Panc1 (cell line): ENCODE data around the gene ATXN7L3. TPM values are rescaled to one million over a fixed set of nuclear protein-coding genes. Genes with fewer than 3 reads are reported as not detected.

Source experiments
- ATAC-seq: fragments of 200-7000 bp; cut with Tn5 transposase; 2 replicates; pipeline ENCODE4 v1.9.1; 2020; ENCODE audit warnings: mild to moderate bottlenecking, moderate library complexity
- BruUV-seq: library from RNA; stranded (reverse); fragments of 400-500 nt; replicated peaks from 2 replicates; lab custom pipeline; 2021; lab: Mats Ljungman, UMichigan
- CTCF ChIA-PET: fragments of 300-600 bp; sonication (Branson Sonifier 250); formaldehyde crosslinking; loops from one replicate; lab custom pipeline; 2022; ENCODE audit warnings: antibody characterized with exemption; lab: Charles Lee
- POLR2A ChIA-PET: fragments of 300-600 bp; sonication (Branson Sonifier 250); formaldehyde crosslinking; loops from one replicate; lab custom pipeline; 2022; ENCODE audit warnings: antibody characterized with exemption; lab: Charles Lee
- DNase-seq: peaks from one replicate; pipeline ENCODE4 v3.0.0-alpha.2; 2010; ENCODE audit warnings: low read depth, low spot score
- H3K27ac ChIP-seq: 2 replicates; pipeline ENCODE4 v1.5.1; 2011; ENCODE audit warnings: mild to moderate bottlenecking, low read length, inconsistent platforms
- H3K27me3 ChIP-seq: fragments of 200-500 bp; sonication (Bioruptor generic); 2 replicates; pipeline ENCODE4 v1.6.0; 2014; ENCODE audit warnings: low read length, inconsistent platforms; ENCODE audit not compliant: control insufficient read depth, insufficient read depth
- H3K36me3 ChIP-seq: fragments of 200-500 bp; sonication (Bioruptor generic); 2 replicates; pipeline ENCODE4 v1.5.1; 2014; ENCODE audit warnings: inconsistent platforms, mild to moderate bottlenecking, low read length, moderate library complexity; ENCODE audit not compliant: control insufficient read depth, insufficient read depth
- H3K4me1 ChIP-seq: 2 replicates; pipeline ENCODE4 v1.5.1; 2011; ENCODE audit warnings: inconsistent platforms, mild to moderate bottlenecking, low read length, moderate library complexity; ENCODE audit not compliant: control insufficient read depth, insufficient read depth
- H3K4me3 ChIP-seq, 2 experiments: 2 replicates each; pipeline ENCODE4 v1.5.1; 2011 to 2012; ENCODE audit warnings: low read depth in 2 of 2, low read length in 2 of 2, mild to moderate bottlenecking in 2 of 2, inconsistent platforms in 1 of 2, moderate library complexity in 1 of 2
- H3K9me3 ChIP-seq: fragments of 200-500 bp; sonication (Bioruptor generic); 2 replicates; pipeline ENCODE4 v1.5.1; 2014; ENCODE audit warnings: low read depth, mild to moderate bottlenecking, inconsistent platforms, low read length, moderate library complexity; ENCODE audit not compliant: control insufficient read depth, insufficient read depth
- CTCF ChIP-seq: fragments of 450-650 bp; IDR thresholded peaks from 2 replicates; pipeline ENCODE4 v1.5.1; 2017; ENCODE audit warnings: mild to moderate bottlenecking
- POLR2AphosphoS5 ChIP-seq: IDR thresholded peaks from 2 replicates; pipeline ENCODE4 v1.6.1; 2012; ENCODE audit warnings: mild to moderate bottlenecking, low read depth, low read length, moderate library complexity
- SIN3A ChIP-seq: IDR thresholded peaks from 2 replicates; pipeline ENCODE4 v1.6.1; 2012; ENCODE audit warnings: low read depth, mild to moderate bottlenecking, low read length, moderate library complexity, borderline replicate concordance; ENCODE audit not compliant: insufficient read depth
- TCF7L2 ChIP-seq: IDR thresholded peaks from 2 replicates; pipeline ENCODE4 v1.6.1; 2011; ENCODE audit warnings: mild to moderate bottlenecking, low read depth, low read length, inconsistent platforms
- in situ Hi-C: cut with HindIII; loops from 2 replicates; pipeline ENCODE4 v1.10.0; 2016; ENCODE audit warnings: low sequenced_read_pairs, low pct_unique_long_range_greater_than_20kb
- intact Hi-C: fragments of 100-400 bp; cut with micrococcal nuclease; formaldehyde crosslinking; loops from one replicate; pipeline ENCODE4 v1.10.0; 2022; ENCODE audit not compliant: unreplicated experiment
- total RNA-seq: library from RNA; stranded (reverse); gene quantifications from one replicate; pipeline ENCODE4 v1.2.1, GENCODE V29; 2021; ENCODE audit not compliant: unreplicated experiment
- TF ChIP-seq, protein P1 (sequence below), 2 experiments: IDR thresholded peaks; 2 replicates each; pipeline ENCODE4 v1.6.1; 2011 to 2012; ENCODE audit warnings: low read depth in 2 of 2, control low read depth in 1 of 2, low read length in 1 of 2, mild to moderate bottlenecking in 1 of 2, moderate library complexity in 1 of 2; ENCODE audit not compliant: insufficient read depth in 1 of 2

ATXN7L3 gene
- total RNA-seq, 1 experiment from 2014 or later = 69.8 TPM

DNA sequence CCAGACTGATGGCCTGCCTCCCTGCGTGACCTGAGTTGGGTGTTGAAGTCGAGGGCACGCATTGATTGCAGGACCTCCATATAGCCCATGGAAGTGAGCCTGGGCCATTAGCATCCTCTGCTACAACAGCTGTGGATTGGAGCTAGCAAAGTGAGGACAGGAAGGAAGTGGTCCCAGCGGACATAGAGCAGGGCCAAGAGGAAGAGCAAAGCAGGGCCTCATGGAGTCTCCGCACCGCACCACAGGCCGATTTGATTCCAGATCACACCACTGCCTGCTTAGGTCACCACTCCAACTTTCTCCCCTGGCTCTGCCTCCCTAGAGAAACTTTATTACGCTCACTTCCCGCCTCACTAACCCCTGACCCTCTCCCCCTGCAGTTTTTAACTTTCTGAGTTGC lies 30.5 kb upstream of the ATXN7L3 start:
- in situ Hi-C loops (no loop called here), intact Hi-C loops (no loop called here)
- no TSS peak for BruUV-seq
- DNase-seq = no peak
- Histone ChIP-seq H3K27me3 (no peaks in the 10 kb centered on the region), H3K9me3 (no peaks in the 10 kb centered on the region), H3K4me3 (no peak overlapping the region), H3K27ac (no peak overlapping the region), H3K4me1 (no peaks in the 10 kb centered on the region), H3K36me3 (no peaks in the 10 kb centered on the region)
- TF ChIP-seq SIN3A (no peak), TCF7L2 (no peak), CTCF (no peak), POLR2AphosphoS5 (no peak)
- TF ChIP-seq, protein P1, sequence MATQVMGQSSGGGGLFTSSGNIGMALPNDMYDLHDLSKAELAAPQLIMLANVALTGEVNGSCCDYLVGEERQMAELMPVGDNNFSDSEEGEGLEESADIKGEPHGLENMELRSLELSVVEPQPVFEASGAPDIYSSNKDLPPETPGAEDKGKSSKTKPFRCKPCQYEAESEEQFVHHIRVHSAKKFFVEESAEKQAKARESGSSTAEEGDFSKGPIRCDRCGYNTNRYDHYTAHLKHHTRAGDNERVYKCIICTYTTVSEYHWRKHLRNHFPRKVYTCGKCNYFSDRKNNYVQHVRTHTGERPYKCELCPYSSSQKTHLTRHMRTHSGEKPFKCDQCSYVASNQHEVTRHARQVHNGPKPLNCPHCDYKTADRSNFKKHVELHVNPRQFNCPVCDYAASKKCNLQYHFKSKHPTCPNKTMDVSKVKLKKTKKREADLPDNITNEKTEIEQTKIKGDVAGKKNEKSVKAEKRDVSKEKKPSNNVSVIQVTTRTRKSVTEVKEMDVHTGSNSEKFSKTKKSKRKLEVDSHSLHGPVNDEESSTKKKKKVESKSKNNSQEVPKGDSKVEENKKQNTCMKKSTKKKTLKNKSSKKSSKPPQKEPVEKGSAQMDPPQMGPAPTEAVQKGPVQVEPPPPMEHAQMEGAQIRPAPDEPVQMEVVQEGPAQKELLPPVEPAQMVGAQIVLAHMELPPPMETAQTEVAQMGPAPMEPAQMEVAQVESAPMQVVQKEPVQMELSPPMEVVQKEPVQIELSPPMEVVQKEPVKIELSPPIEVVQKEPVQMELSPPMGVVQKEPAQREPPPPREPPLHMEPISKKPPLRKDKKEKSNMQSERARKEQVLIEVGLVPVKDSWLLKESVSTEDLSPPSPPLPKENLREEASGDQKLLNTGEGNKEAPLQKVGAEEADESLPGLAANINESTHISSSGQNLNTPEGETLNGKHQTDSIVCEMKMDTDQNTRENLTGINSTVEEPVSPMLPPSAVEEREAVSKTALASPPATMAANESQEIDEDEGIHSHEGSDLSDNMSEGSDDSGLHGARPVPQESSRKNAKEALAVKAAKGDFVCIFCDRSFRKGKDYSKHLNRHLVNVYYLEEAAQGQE (IDR thresholded peaks at IDR 0.05; ENCODE audit: insufficient read depth in 1 of 2, low read depth in 2 of 2, low read length in 1 of 2) = no peak
- ChIA-PET POLR2A (no interaction called here), CTCF (no interaction called here)
- ATAC-seq = no peak

DNA sequence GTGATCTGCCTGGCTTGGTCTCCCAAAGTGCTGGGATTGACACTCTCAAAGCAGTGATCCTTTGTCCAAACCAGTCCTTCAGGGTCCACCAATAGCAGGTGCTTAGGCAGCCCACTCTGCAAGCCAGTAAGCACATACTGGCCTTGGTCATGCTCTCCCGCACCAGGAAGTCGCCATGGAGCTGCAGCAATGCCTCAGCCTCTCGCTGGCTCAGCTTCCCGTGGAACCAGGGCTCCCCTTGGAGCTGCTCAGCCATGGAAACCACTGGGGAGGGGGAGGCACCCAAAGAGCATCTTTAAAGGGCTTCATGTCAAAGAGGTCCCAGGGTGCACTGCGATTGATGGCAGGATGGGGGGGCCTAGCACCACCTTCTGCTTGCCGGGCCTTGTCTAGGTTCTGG lies 29.4 kb upstream of the ATXN7L3 start:
- DNase-seq (no peak), ATAC-seq (no peak)
- BruUV-seq = no TSS peak
- H3K36me3 ChIP-seq = no peaks in the 10 kb centered on the region
- no peaks in the 10 kb centered on the region for H3K27me3 ChIP-seq
- CTCF ChIA-PET = no interaction called here
- in situ Hi-C loops = no loop called here
- H3K27ac ChIP-seq = no peak overlapping the region
- H3K9me3 ChIP-seq = no peaks in the 10 kb centered on the region
- no peak overlapping the region for H3K4me3 ChIP-seq
- intact Hi-C loops = no loop called here
- no peaks in the 10 kb centered on the region for H3K4me1 ChIP-seq
- TF ChIP-seq, protein P1 (IDR thresholded peaks at IDR 0.05; ENCODE audit: insufficient read depth in 1 of 2, low read depth in 2 of 2, low read length in 1 of 2) = no peak
- TF ChIP-seq TCF7L2 (no peak), POLR2AphosphoS5 (no peak), CTCF (no peak), SIN3A (no peak)
- POLR2A ChIA-PET = no interaction called here
